Stimulated activated naive CD4-positive, alpha-beta T cell (primary cell): ENCODE measurements around the gene NEAT1.
A peak's percentile ranks its signal among the peaks of the same experiment; 100 is the strongest.

Experiments
- DNase-seq, 6 experiments: peaks; one replicate each; lab custom pipeline; 2025; lab: John Stamatoyannopoulos, UW

NEAT1 gene

GRCh38 chr11:65422633-65423515 is at the start of gene NEAT1:
TSS of gene NEAT1 (plus strand) at chr11:65422798.
- peak; percentile 66 to 87 (median 83) for DNase-seq

GRCh38 chr11:65373839-65374580 is 48.6 kb upstream of the NEAT1 start:
- DNase-seq: no peak

GRCh38 chr11:65375012-65375411 is 47.6 kb upstream of the NEAT1 start:
- DNase-seq: no peak

GRCh38 chr11:65376138-65376713 is 46.4 kb upstream of the NEAT1 start:
- no peak for DNase-seq

GRCh38 chr11:65377036-65377435 is 45.6 kb upstream of the NEAT1 start:
- no peak for DNase-seq

GRCh38 chr11:65377777-65378176 is 44.8 kb upstream of the NEAT1 start:
- no peak for DNase-seq

- DNase-seq: no peak
Measured at GRCh38 chr11:65378208-65378927, 44.2 kb upstream of the NEAT1 start.

GRCh38 chr11:65378928-65379638 is 43.5 kb upstream of the NEAT1 start:
- no peak for DNase-seq

- DNase-seq: no peak
Measured at GRCh38 chr11:65379698-65380459, 42.7 kb upstream of the NEAT1 start.

GRCh38 chr11:65380460-65381119 is 42.0 kb upstream of the NEAT1 start:
- no peak for DNase-seq

- DNase-seq: peak in 1 of 6 experiments; percentile 49
Measured at GRCh38 chr11:65381716-65382032, 40.9 kb upstream of the NEAT1 start.

GRCh38 chr11:65382033-65382803 is 40.4 kb upstream of the NEAT1 start, which contains the start of gene SLC25A45:
TSS of gene SLC25A45 (minus strand) at chr11:65382646. CDS start at chr11:65381951, 695 bp downstream.
- DNase-seq: peak; percentile 85 to 98 (median 88)

- DNase-seq: no peak
Measured at GRCh38 chr11:65382804-65383368, 39.7 kb upstream of the NEAT1 start.

GRCh38 chr11:65383778-65384177 is 38.8 kb upstream of the NEAT1 start:
- no peak for DNase-seq

- DNase-seq: peak in 3 of 6 experiments; percentile 7 to 30 (median 19)
Measured at GRCh38 chr11:65384301-65384889, 38.2 kb upstream of the NEAT1 start.

- DNase-seq: peak; percentile 75 to 90 (median 86)
Measured at GRCh38 chr11:65386307-65387140, 36.1 kb upstream of the NEAT1 start, which contains the start of gene FRMD8. TSS of gene FRMD8 (plus strand) at chr11:65386637. CDS start at chr11:65387037, 400 bp downstream.

- no peak for DNase-seq
Measured at GRCh38 chr11:65388731-65389130, 33.9 kb upstream of the NEAT1 start.
